ENCODE results near the gene DHCR24. TPM values are rescaled to one million over a fixed set of nuclear protein-coding genes. Genes with fewer than 3 reads are reported as not detected.

DHCR24 gene
- total and polyA plus RNA-seq, 2 experiments from 2014 or later: 124 to 453 TPM

- Mint-ChIP-seq H3K9me3 (no peaks in the 10 kb centered on the region; the same call in 2 of the 3 replicates), H3K27me3 (ENCODE audit: insufficient read depth, low read depth, poor library complexity) (peaks cover 4% of the 10 kb centered on the region), H3K36me3 (ENCODE audit: low read depth) (peaks cover 33% of the 10 kb centered on the region), H3K4me1 (no peaks in the 10 kb centered on the region), H3K4me3 (no peak overlapping the region), H3K27ac (no peak overlapping the region)
- TF ChIP-seq ETS1 (IDR thresholded peaks at IDR 0.05) (no peak), STAT1 (IDR thresholded peaks at IDR 0.05; ENCODE audit: unreplicated experiment) (no peak), ZNF114 (CRISPR knock-in tag; IDR thresholded peaks at IDR 0.05) (no peak), EZH2phosphoT487 (IDR thresholded peaks at IDR 0.05; ENCODE audit: unreplicated experiment) (no peak), NANOG (IDR thresholded peaks at IDR 0.05; ENCODE audit: borderline replicate concordance) (no peak), ZNF331 (CRISPR knock-in tag; IDR thresholded peaks at IDR 0.05; ENCODE audit: low read depth) (no peak), ZNF462 (CRISPR knock-in tag; IDR thresholded peaks at IDR 0.05) (no peak), REST (IDR thresholded peaks at IDR 0.05; ENCODE audit: unreplicated experiment) (no peak), JUNB (IDR thresholded peaks at IDR 0.05; ENCODE audit: unreplicated experiment) (no peak), CTCF (conservative IDR thresholded peaks at IDR 0.05; ENCODE audit: low read depth in 2 of 2) (no peak), POLR2AphosphoS5 (IDR thresholded peaks at IDR 0.05; ENCODE audit: low read depth) (no peak), CREB1 (CRISPR knock-in tag; IDR thresholded peaks at IDR 0.05; ENCODE audit: low read depth) (no peak), EZH2 (IDR thresholded peaks at IDR 0.05; ENCODE audit: low read depth, unreplicated experiment) (no peak)
- H2AFZ ChIP-seq: no peak overlapping the region
- H3K36me3 ChIP-seq (ENCODE audit: insufficient read depth): peaks cover 23% of the 10 kb centered on the region
- H3K4me3 ChIP-seq: no peak overlapping the region
- no peak overlapping the region for H3K27ac ChIP-seq (ENCODE audit: low read depth)
- no peak overlapping the region for H3K4me2 ChIP-seq
- no peaks in the 10 kb centered on the region for H3K9me2 ChIP-seq (ENCODE audit: insufficient read depth)
- ATAC-seq (no peak), DNase-seq (ENCODE audit: low spot score) (no peak)
- H3K4me1 ChIP-seq (ENCODE audit: insufficient read depth): no peaks in the 10 kb centered on the region
- peaks cover 16% of the 10 kb centered on the region; the same call in 1 of the 2 replicates for H4K20me1 ChIP-seq (replicated peaks; ENCODE audit: insufficient read depth)
- no peaks in the 10 kb centered on the region for H3K27me3 ChIP-seq (ENCODE audit: insufficient read depth)
- no peaks in the 10 kb centered on the region for H3K79me2 ChIP-seq (replicated peaks; ENCODE audit: insufficient read depth)
- peaks cover 28% of the 10 kb centered on the region; the same call in 1 of the 2 replicates for H3F3A ChIP-seq (replicated peaks; ENCODE audit: low read depth)
These were observed 40.7 kb downstream of the DHCR24 start for GRCh38 chr1:54846301-54846700.
